Right atrium auricular region (tissue), 2 donors: Measurements from ENCODE around the gene AOPEP. TPM values are rescaled to one million over a fixed set of nuclear protein-coding genes. Genes with fewer than 3 reads are reported as not detected.

ENCODE experiments used
- DNase-seq: peaks from one replicate; pipeline ENCODE4 v3.0.0-alpha.2; 2019; ENCODE audit warnings: low spot score
- H3K27ac ChIP-seq, 2 donors: fragments of 200-600 bp; sonication (generic); 1 replicate in 1 of 2; 2 replicates in 1 of 2; pipeline ENCODE4 v1.5.1; 2016 to 2019
- H3K27me3 ChIP-seq, 2 donors: fragments of 200-600 bp; sonication (generic); one replicate each; pipeline versions ENCODE4 v1.5.1 to v1.6.0; 2017 to 2019
- H3K36me3 ChIP-seq: fragments of 200-600 bp; sonication (generic); one replicate; pipeline ENCODE4 v1.5.1; 2016
- H3K4me1 ChIP-seq, 2 donors: fragments of 200-600 bp; sonication (generic); one replicate each; pipeline versions ENCODE4 v1.5.1 to v1.6.0; 2017 to 2019
- H3K4me3 ChIP-seq, 2 donors: fragments of 200-600 bp; sonication (generic); 1 replicate in 1 of 2; 2 replicates in 1 of 2; pipeline ENCODE4 v1.5.1; 2017 to 2019; ENCODE audit warnings: mild to moderate bottlenecking in 1 of 2, moderate library complexity in 1 of 2
- H3K9me3 ChIP-seq, 2 donors: fragments of 200-600 bp; sonication (generic); one replicate each; pipeline ENCODE4 v1.5.1; 2019
- CTCF ChIP-seq, 2 donors: fragments of 200-600 bp; sonication (generic); IDR thresholded peaks; one replicate each; pipeline ENCODE4 v1.5.1; 2019; ENCODE audit warnings: antibody characterized with exemption in 2 of 2
- total RNA-seq, 2 donors: library from RNA; depleted of rRNA; stranded (reverse); fragments of >200 nt; gene quantifications; one replicate each; pipeline ENCODE4 v1.1.0, GENCODE V29; 2016

The AOPEP gene
- total RNA-seq, 2 donors from 2014 or later: 262 to 314 TPM

GRCh38 chr9:94706922-94707321, 19.6 kb upstream of the AOPEP start:
- Histone ChIP-seq H3K27ac (no peak overlapping the region), H3K36me3 (no peaks in the 10 kb centered on the region), H3K4me1 (no peaks in the 10 kb centered on the region), H3K27me3 (no peaks in the 10 kb centered on the region), H3K4me3 (no peak overlapping the region), H3K9me3 (no peaks in the 10 kb centered on the region)
- no peak for DNase-seq
- TF ChIP-seq CTCF (IDR thresholded peaks at IDR 0.05): no peak

GRCh38 chr9:94713436-94714215, 12.9 kb upstream of the AOPEP start:
- Histone ChIP-seq H3K27ac (no peak overlapping the region), H3K4me3 (no peak overlapping the region), H3K36me3 (no peaks in the 10 kb centered on the region), H3K9me3 (no peaks in the 10 kb centered on the region), H3K4me1 (no peaks in the 10 kb centered on the region), H3K27me3 (no peaks in the 10 kb centered on the region)
- no peak for TF ChIP-seq CTCF (IDR thresholded peaks at IDR 0.05)
- DNase-seq: no peak

GRCh38 chr9:94714494-94714893, 12.0 kb upstream of the AOPEP start:
- no peak for TF ChIP-seq CTCF (IDR thresholded peaks at IDR 0.05)
- no peaks in the 10 kb centered on the region for H3K27me3 ChIP-seq
- no peak for DNase-seq
- no peak overlapping the region for H3K4me3 ChIP-seq
- no peak overlapping the region for H3K27ac ChIP-seq
- H3K4me1 ChIP-seq: no peaks in the 10 kb centered on the region
- no peaks in the 10 kb centered on the region for H3K36me3 ChIP-seq
- H3K9me3 ChIP-seq: no peaks in the 10 kb centered on the region

GRCh38 chr9:94717761-94718160, 8.7 kb upstream of the AOPEP start:
- no peak for DNase-seq
- no peak for TF ChIP-seq CTCF (IDR thresholded peaks at IDR 0.05)

GRCh38 chr9:94718936-94719335, 7.6 kb upstream of the AOPEP start:
- Histone ChIP-seq H3K9me3 (no peaks in the 10 kb centered on the region), H3K4me1 (no peaks in the 10 kb centered on the region), H3K27ac (no peak overlapping the region), H3K4me3 (no peak overlapping the region), H3K27me3 (no peaks in the 10 kb centered on the region), H3K36me3 (no peaks in the 10 kb centered on the region)
- no peak for DNase-seq
- no peak for TF ChIP-seq CTCF (IDR thresholded peaks at IDR 0.05)

More at GRCh38 chr9:94717761-94718160, 8.7 kb upstream of the AOPEP start:
- Histone ChIP-seq H3K4me3 (no peak overlapping the region), H3K4me1 (no peaks in the 10 kb centered on the region), H3K9me3 (no peaks in the 10 kb centered on the region), H3K27ac (no peak overlapping the region), H3K36me3 (no peaks in the 10 kb centered on the region), H3K27me3 (no peaks in the 10 kb centered on the region)

- Histone ChIP-seq H3K27me3 (no peaks in the 10 kb centered on the region), H3K4me3 (no peak overlapping the region), H3K9me3 (no peaks in the 10 kb centered on the region), H3K36me3 (no peaks in the 10 kb centered on the region), H3K4me1 (no peaks in the 10 kb centered on the region), H3K27ac (no peak overlapping the region)
- no peak for DNase-seq
- TF ChIP-seq CTCF (IDR thresholded peaks at IDR 0.05): no peak
These were observed 6.6 kb upstream of the AOPEP start for GRCh38 chr9:94719878-94720277.
